Spinal cord (tissue), 10 donors: ENCODE results near the gene CAMK1D. TPM values are rescaled to one million over a fixed set of nuclear protein-coding genes. Genes with fewer than 3 reads are reported as not detected.

Experiments used
- DNase-seq, 6 donors: peaks; one replicate each; pipeline versions ENCODE4 v3.0.0 to v3.0.0-alpha.2; 2013 to 2015; ENCODE audit warnings: low spot score in 6 of 6, low read depth in 4 of 6
- H3K27ac ChIP-seq: one replicate; pipeline ENCODE4 v1.5.1; 2013; ENCODE audit warnings: low read depth, low read length, control low read depth
- H3K27me3 ChIP-seq: one replicate; pipeline ENCODE4 v1.6.1; 2013; ENCODE audit warnings: low read length; ENCODE audit not compliant: control insufficient read depth, insufficient read depth
- H3K36me3 ChIP-seq: one replicate; pipeline ENCODE4 v1.6.1; 2013; ENCODE audit warnings: low read length; ENCODE audit not compliant: control insufficient read depth, insufficient read depth
- H3K4me1 ChIP-seq: one replicate; pipeline ENCODE4 v1.6.1; 2013; ENCODE audit warnings: low read length; ENCODE audit not compliant: control insufficient read depth, insufficient read depth
- H3K4me3 ChIP-seq: one replicate; pipeline ENCODE4 v1.5.1; 2013; ENCODE audit warnings: low read depth, low read length, control low read depth
- H3K9me3 ChIP-seq: one replicate; pipeline ENCODE4 v1.6.1; 2013; ENCODE audit warnings: low read length; ENCODE audit not compliant: control insufficient read depth, insufficient read depth
- WGBS: methylation state at CpG from one replicate; pipeline ENCODE4 v1.1.5; 2013; ENCODE audit warnings: missing lambda C conversion rate; ENCODE audit not compliant: insufficient coverage; 5-methylcytosine and 5-hydroxymethylcytosine counted together
- polyA plus RNA-seq, 2 donors: library from polyadenylated mRNA; unstranded; fragments of 120-200 nt; gene quantifications; one replicate each; pipeline ENCODE4 v1.2.1, GENCODE V29; 2013; ENCODE audit not compliant: insufficient read length in 2 of 2
- total RNA-seq, 2 donors: library from RNA; depleted of rRNA in 1 of 2; stranded (reverse); fragments of 120-200 nt in 1 of 2; fragments of >200 nt in 1 of 2; gene quantifications; one replicate each; pipeline versions ENCODE4 v1.2.3 to v1.2.4, GENCODE V29; 2013 to 2014
- donor health status: healthy.

CAMK1D gene
- total and polyA plus RNA-seq, 4 donors, result 25.2 to 39.0 (median 33.9) TPM

DNA sequence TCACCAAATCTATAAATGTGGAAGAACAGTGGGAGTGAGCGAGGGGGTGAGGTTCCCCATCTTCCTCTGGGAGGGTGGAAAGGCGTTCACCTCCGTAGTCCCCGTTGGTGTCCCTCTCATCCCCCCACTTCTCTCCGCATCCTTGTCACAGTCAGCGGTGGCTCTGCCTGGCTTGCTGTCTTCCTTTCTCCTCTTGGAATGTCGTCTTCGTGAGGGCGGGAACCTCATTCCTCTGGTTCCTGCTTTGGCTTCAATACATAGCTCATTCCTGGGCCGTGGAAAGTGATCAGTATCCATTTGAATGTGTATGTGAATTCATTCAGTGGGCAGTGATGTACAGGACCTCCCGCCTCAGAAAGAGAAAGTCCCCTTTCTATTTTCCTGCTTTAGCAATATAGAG is 289.4 kb downstream of the CAMK1D start:
- Histone ChIP-seq H3K27me3 (no peaks in the 10 kb centered on the region), H3K27ac (no peak overlapping the region), H3K9me3 (no peaks in the 10 kb centered on the region), H3K36me3 (no peaks in the 10 kb centered on the region), H3K4me3 (no peak overlapping the region), H3K4me1 (peaks cover 29% of the 10 kb centered on the region)
- DNase-seq, result no peak
- WGBS, result 86% methylated on average over 1 of the region's 11 CpGs

- H3K4me1 ChIP-seq, result peaks cover 17% of the 10 kb centered on the region
- DNase-seq, result peak in 2 of 6 donors; percentile 80 to 94
- no peak overlapping the region for H3K4me3 ChIP-seq
- H3K36me3 ChIP-seq, result no peaks in the 10 kb centered on the region
- H3K27me3 ChIP-seq, result no peaks in the 10 kb centered on the region
- no peaks in the 10 kb centered on the region for H3K9me3 ChIP-seq
- 58% methylated on average over 8 of the region's 12 CpGs for WGBS
- H3K27ac ChIP-seq, result no peak overlapping the region
Observed at GRCh38 chr10:12639996-12640944, 290.9 kb downstream of the CAMK1D start.

- Histone ChIP-seq H3K4me1 (peaks cover 12% of the 10 kb centered on the region), H3K27ac (no peak overlapping the region), H3K27me3 (no peaks in the 10 kb centered on the region), H3K9me3 (no peaks in the 10 kb centered on the region), H3K4me3 (no peak overlapping the region), H3K36me3 (no peaks in the 10 kb centered on the region)
- WGBS, result 97% methylated on average over 3 of the region's 7 CpGs
- DNase-seq, result no peak
Observed at GRCh38 chr10:12642036-12642435, 292.7 kb downstream of the CAMK1D start.

DNA sequence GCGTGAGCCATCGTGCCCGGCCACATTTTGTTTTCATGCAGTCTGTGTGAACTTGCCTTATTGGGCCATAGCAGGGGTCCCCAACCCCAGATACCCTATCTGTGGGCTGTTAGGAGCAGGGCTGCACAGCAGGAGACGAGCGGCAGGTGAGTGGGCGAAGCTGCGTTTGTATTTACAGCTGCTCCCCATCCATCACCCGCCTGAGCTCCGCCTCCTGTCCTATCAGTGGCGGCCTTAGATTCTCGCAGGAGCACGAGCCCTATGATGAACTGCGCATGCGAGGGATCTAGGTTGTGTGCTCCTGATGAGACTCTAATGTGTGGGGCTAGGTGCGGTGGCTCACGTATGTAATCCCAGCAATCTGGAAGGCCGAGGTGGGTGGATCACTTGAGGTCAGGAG is 293.9 kb downstream of the CAMK1D start:
- no peak for DNase-seq
- peaks cover 4% of the 10 kb centered on the region for H3K4me1 ChIP-seq
- no peaks in the 10 kb centered on the region for H3K9me3 ChIP-seq
- H3K4me3 ChIP-seq, result no peak overlapping the region
- 88% methylated on average over 6 of the region's 17 CpGs for WGBS
- H3K27me3 ChIP-seq, result no peaks in the 10 kb centered on the region
- H3K36me3 ChIP-seq, result no peaks in the 10 kb centered on the region
- no peak overlapping the region for H3K27ac ChIP-seq

- Histone ChIP-seq H3K9me3 (no peaks in the 10 kb centered on the region), H3K4me3 (no peak overlapping the region), H3K27ac (no peak overlapping the region), H3K36me3 (no peaks in the 10 kb centered on the region), H3K4me1 (no peaks in the 10 kb centered on the region), H3K27me3 (no peaks in the 10 kb centered on the region)
- DNase-seq, result no peak
- 82% methylated on average over 3 of the region's 4 CpGs for WGBS
Observed at GRCh38 chr10:12644380-12645144, 295.2 kb downstream of the CAMK1D start.

GRCh38 chr10:12645449-12645848 is 296.1 kb downstream of the CAMK1D start:
- Histone ChIP-seq H3K4me1 (peaks cover 6% of the 10 kb centered on the region), H3K36me3 (peaks cover 3% of the 10 kb centered on the region), H3K27me3 (no peaks in the 10 kb centered on the region), H3K27ac (no peak overlapping the region), H3K9me3 (no peaks in the 10 kb centered on the region), H3K4me3 (no peak overlapping the region)
- no peak for DNase-seq
- 95% methylated on average over 7 of the region's 11 CpGs for WGBS

DNA sequence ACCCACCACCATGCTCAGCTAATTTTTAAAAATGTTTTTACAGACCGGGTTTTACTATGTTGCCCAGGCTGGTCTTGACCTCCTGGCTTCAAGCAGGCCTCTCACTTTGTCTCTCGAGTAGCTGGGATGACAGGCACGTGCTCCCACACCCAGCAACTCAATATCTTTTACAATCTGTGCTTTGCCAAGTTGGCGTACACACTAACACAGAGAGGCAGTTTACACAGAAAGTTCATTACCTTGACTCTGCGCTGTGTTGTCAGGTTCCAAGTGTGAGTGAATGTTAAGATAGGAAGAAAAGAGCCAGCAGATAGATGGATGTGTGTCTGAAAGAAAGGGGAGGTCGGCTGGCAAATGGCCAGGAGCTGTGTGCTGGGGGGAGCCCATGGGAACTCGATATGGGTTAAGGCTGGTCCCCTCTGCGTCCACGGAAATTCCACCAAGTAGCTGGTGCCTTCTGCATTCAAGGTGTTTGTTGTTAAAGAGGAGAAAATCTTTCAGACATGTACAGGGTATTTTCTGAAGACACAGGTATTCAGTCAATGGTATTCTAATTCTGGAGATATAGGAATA is 299.8 kb downstream of the CAMK1D start:
- no peak for DNase-seq
- peaks cover 2% of the 10 kb centered on the region for H3K9me3 ChIP-seq
- WGBS, result 51% methylated on average over 7 of the region's 9 CpGs
- H3K4me1 ChIP-seq, result peaks cover 8% of the 10 kb centered on the region
- H3K36me3 ChIP-seq, result peaks cover 3% of the 10 kb centered on the region
- H3K4me3 ChIP-seq, result no peak overlapping the region
- H3K27me3 ChIP-seq, result no peaks in the 10 kb centered on the region
- no peak overlapping the region for H3K27ac ChIP-seq

DNA sequence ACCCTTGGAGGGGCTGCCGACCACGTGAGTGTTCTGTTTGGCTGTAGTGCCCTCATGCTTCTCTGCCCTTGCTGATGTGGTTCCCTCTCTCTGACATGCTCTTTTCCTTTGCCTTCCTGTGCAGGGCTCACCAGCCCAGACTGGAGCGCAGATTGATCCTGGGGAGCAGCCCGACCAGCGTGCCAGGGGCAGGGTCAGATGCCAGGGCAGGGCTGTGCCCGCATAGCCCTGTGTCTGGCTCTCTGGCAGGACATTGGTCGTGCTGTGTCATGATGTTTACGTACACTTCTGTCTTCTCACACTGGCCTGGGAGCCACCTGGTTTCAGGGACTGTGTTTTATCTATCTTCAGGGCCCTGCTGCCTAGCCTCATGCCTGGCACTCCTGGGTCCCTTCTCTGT is 300.8 kb downstream of the CAMK1D start:
- no peak for DNase-seq
- 92% methylated on average over 8 of the region's 8 CpGs for WGBS
- Histone ChIP-seq H3K36me3 (peaks cover 3% of the 10 kb centered on the region), H3K4me1 (peaks cover 8% of the 10 kb centered on the region), H3K9me3 (peaks cover 3% of the 10 kb centered on the region), H3K27ac (no peak overlapping the region), H3K27me3 (no peaks in the 10 kb centered on the region), H3K4me3 (no peak overlapping the region)

GRCh38 chr10:12650538-12651298 is 301.4 kb downstream of the CAMK1D start:
- DNase-seq, result no peak
- WGBS, result 43% methylated on average over 9 of the region's 20 CpGs
- Histone ChIP-seq H3K27me3 (no peaks in the 10 kb centered on the region), H3K9me3 (peaks cover 3% of the 10 kb centered on the region), H3K27ac (no peak overlapping the region), H3K4me1 (peaks cover 8% of the 10 kb centered on the region), H3K4me3 (no peak overlapping the region), H3K36me3 (peaks cover 3% of the 10 kb centered on the region)
